GM12872 (cell line): ENCODE results near the gene ACOX3.

ENCODE experiments used
- TF ChIP-seq, protein P1 (sequence below): IDR thresholded peaks from 3 replicates; pipeline ENCODE4 v1.5.1; 2011; ENCODE audit warnings: low read depth, mild to moderate bottlenecking, low read length, moderate library complexity; ENCODE audit not compliant: insufficient read depth

Gene ACOX3

DNA sequence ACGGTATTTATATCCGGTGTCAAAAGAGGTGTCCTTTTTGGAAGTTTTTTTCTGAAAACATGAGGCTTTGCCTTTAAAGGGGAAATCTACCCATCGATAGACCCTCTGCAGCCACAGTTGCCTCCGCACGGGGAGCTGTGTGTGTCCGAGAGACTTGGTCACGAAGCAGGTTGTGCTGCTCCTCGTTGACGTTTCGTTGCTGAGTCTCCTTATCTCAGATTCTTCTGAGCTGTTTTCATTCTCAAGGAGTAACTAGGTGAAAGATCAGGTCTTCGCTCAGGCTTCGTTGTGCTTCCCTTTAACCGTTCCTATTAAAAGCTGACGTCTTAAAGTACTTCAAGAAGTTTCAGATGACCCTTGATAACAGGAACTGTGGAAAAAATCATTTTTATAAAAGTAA, 23.9 kb upstream of the ACOX3 start:
- TF ChIP-seq, protein P1, sequence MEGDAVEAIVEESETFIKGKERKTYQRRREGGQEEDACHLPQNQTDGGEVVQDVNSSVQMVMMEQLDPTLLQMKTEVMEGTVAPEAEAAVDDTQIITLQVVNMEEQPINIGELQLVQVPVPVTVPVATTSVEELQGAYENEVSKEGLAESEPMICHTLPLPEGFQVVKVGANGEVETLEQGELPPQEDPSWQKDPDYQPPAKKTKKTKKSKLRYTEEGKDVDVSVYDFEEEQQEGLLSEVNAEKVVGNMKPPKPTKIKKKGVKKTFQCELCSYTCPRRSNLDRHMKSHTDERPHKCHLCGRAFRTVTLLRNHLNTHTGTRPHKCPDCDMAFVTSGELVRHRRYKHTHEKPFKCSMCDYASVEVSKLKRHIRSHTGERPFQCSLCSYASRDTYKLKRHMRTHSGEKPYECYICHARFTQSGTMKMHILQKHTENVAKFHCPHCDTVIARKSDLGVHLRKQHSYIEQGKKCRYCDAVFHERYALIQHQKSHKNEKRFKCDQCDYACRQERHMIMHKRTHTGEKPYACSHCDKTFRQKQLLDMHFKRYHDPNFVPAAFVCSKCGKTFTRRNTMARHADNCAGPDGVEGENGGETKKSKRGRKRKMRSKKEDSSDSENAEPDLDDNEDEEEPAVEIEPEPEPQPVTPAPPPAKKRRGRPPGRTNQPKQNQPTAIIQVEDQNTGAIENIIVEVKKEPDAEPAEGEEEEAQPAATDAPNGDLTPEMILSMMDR, result no peak

DNA sequence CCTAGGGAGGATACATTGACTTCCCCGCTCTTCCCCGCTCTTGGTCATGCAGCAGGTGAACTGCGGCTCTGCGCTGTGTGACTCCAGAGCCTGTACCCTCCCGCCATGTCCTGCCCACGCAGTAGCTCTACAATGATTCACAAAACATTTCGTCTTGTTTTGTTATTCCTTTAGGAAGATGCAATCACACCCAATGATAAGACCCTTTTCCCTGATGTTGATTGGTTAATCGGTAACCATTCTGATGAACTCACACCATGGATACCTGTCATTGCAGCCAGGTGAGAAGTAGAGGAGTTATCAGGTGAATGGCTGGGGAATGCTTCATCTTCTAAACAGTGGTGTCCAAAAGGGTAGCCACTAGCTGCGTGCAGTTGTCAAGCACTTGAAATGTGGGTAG, 23.3 kb upstream of the ACOX3 start:
- TF ChIP-seq, protein P1, result no peak

DNA sequence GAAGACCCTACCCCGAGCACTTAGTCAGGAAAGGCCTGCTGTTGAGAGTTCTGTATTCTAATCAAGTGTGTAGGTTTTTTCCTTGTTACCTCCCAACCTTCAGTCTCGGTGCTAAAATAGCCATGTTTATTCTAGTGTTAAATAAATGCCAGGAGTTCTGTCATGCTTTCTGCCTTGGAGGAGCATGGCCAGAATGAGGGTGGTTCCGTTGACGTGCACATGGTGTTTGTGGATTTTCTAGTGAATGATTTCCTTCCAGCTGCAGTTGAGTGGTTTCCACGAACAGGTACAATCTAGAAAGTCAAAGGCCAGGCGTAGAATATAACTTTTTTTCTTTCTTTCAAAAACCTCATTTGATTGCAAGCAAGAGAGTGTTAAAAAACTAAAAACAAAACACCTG, 21.1 kb upstream of the ACOX3 start:
- TF ChIP-seq, protein P1, result no peak

DNA sequence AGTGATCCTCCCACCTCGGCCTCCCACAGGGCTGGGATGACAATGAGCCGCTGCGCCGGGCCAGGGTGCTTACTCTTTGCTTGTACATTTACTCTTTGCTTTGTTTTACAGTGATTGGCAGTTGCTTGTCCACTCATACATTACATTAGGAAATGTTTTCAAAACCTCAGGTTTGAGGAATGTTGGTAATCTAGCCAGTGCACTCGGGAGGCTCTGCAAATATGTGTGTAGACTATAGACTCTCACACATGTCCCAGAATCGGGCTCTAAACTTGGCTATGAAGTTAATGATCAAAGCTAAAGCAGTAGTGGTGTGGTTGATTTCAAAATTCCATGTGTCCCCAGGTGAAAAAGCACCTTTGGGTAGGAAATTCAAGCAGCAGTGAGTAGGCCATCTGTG, 20.6 kb upstream of the ACOX3 start:
- TF ChIP-seq, protein P1, result no peak

DNA sequence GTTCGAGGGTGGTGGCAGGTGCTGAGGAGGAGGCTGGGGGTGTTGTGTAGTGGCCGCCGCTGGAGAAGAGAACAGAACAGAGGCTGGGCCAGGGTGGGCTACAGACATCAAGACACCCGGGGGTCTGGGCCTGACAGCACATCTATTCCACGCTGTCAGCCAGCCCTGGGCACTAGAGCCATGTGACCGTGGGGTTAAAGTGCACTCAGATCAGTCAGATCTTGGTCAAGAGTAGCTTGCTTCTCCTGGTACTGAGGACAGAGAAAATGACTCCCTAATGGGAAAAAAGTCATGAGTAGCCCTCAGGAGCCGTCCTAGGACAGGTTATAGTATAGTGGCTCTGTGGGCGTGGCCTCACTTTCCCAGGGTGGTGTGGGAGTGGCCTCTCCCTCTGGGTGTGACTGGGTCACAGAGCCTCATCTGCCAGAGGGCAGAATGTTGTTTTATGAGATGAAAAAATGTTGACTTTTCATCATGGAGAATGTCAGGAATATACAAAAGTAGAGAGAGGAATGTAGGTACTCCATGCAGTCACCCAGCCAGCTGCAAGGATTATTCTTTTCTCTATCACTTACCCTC, 19.4 kb upstream of the ACOX3 start:
- TF ChIP-seq, protein P1, result no peak

DNA sequence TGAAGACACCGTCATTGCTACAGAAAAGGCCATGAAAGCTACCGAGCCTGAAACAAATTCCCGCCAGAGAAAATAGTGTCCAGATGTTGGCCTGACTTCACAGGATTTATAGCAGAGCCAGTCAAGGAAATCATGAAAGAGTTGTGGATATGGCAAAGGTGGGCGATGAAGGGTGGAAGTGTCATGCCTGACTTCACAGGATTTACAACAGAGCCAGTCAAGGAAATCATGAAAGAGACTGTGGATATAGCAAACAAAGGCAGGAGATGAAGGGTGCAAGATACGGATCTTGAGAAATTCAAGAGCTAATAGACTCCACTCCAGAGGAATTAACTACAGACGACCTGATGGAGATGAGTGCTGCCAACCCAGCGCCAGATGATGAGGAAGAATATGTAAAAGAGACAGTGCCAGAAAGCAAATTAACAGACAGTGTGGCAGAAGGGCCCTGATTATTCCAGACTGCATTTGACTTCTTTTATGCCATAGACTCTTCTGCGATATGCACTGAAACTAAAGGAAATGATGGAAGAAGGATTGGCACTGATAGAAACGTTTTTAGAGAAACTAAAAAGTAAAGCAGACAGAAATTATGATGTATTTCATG, 17.2 kb upstream of the ACOX3 start:
- TF ChIP-seq, protein P1, result no peak

DNA sequence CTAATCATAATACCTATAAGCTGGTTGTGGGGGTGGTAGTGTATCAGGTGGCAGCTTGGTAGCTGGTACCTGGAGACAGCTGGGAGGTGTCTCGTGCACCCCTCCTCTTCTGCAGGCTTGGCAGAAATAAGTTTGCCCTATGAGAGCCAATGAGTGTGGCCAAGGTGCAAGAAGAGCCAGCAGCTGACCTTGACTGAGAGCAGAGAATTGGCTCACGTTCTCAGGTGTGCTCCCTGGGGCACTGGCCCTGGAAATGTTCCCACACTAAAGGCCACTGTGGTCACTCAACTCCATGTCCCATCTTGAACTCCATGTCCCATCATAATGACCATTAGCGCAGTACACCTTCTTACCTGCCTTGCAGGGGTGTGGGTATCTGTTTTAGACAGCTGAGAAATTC, 13.4 kb upstream of the ACOX3 start:
- TF ChIP-seq, protein P1, result no peak
